CD4-positive, alpha-beta T cell treated with Interleukin-10 for 1 hour (primary cell): ENCODE results near the gene P4HTM.
A peak's percentile ranks its signal among the peaks of the same experiment; 100 is the strongest.

ENCODE experiments used
- DNase-seq: peaks from one replicate; pipeline ENCODE4 v3.0.0-alpha.2; 2020

Gene P4HTM

DNA sequence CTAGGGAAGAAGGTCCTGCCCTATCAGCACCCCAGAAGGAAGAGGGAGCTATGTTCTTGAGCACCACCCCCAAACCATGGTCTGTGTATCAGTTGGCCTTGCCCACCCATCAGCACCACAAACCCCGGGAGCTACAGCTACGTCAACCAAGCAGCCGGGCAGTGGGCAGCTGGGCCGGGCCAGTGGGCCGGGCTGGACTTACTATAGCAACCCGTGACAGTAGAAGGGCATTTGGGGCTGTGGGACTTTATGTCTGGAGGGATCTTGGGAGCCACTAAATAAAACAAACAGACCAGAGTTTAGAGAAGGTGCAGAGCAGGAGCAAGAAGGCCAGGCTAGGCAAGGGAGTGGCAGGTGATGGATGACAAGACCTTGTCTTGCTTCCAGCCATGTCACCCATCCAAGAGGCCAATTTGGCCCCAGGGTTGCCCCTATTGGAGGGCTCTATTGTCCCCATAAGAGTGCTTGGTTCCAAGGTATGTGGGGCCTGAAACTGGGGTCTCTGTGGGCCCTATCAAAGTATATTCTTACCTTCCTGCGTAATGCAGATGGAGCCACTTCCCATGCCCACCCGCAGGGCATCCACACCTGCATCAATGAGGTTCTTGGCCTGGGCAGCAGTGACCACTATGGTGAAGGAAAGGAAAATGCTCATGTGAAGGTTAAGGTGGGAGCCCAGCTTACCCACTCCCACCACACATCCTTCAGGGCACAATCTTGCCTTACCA is 35.9 kb downstream of the P4HTM start:
- no peak for DNase-seq

DNA sequence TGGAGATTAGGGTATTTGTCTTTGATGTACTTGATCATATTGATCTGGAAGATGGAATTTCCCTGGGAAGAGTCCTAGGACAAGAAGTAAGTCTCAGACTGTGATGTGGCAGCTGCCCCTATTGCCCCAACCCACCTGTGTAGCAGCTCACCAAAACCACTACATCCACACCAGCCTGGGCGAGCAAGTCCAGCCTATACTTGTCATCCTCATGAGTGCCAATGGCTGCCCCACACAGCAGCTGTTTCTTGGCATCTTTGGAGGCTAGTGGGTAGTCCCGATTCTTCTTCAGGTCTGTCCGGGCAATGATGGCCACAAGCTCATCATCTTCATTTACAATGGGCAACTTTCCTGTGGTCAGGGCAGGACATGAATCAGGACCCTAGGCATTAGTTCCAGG is 36.5 kb downstream of the P4HTM start:
- no peak for DNase-seq

DNA sequence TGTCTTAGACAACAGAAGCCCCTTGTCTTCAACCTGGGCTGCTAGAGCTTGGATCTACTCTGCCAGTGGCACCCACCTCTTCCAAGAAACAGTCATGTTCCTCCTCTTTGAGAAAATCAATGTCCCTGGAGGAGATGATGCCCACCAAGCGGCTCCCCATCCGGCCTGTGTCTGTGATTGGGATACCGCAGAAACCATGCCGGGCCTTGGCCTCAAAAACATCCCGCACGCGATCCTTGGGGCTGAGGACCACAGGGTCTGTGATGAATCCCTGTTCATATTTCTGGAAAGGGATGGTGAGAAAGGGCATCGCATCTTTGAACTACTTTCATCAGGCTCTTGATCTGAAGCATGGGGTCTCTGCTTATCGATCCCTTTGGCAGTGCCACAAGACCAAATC is 37.6 kb downstream of the P4HTM start:
- no peak for DNase-seq

DNA sequence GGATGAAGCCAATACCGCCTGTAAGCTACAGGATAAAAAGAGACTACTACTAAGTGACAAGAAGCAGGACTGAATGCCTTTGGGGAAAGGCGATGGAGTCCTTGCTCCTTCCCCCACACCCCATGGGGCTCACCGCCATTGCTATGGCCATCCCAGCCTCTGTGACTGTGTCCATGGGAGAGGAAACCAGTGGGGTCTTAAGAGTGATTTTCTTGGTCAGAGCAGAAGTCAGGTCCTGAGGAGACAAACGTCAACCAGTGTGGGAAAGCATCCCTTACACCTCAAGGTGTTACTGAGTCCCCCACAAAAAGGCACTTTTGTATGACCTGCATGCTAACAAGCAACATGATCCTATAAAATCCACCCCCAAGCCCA is 38.2 kb downstream of the P4HTM start:
- DNase-seq = no peak

DNA sequence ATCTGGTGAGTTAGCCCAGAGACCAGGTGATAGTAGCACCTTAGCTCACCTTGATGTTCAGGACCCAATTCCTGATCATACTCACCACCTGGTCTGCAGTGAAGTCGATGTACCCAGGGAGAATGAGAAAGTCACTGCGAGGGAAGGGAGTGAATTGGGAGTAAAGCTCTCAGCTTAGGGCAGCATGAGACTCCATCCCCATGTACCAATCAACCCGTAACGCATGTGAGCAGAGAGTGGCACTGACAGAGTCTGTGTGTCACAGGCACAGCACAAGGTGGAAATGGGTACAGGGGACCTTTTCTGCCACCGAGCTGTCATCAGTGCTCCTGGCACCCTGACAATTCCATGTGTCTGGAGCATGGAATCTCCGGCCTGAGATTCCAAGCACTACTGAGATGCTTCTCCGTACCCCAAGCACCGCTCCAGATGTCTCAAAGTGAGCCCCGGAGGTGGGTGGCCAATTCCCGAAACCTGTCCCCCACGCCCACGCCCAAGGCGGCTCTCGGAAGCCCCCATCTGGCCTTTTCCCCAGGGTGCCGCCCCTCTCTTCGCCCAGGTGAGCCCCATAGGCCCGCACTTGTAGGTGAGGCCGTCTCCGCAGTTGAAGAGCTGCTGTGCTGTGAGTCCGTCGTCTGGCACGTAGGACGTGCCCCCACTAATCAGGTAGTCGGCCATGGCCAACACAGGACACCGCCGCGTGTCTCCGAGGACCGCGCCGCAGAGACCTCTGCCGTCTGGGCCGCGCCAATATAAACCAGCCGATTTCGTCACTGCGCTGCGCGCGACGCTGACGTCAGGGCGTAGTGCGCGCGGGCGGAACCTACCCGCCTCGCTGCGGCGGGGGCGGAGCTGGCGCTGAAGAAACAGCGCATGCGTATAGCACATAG is 38.9 kb downstream of the P4HTM start, which contains the start of gene IMPDH2:
IMPDH2 (minus strand) TSS at position 726 of the 890 bp plus-strand sequence; CDS start at position 678, 48 bp downstream.
- DNase-seq = peak; percentile 96

DNA sequence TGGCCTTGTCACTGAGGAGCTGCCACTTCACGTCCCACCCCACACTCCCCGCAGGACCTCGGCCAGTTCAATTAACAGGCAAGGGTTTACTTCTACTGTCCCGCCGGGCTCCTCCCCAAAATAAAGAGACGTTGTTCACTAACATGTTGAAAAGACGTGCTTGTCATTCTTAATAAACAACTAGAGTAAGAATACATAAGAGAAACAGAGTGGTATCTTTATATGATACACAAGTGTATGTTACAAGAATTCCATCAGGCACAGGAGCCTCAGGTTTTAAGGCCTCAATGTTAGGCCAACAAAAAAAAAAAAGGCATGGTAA is 39.5 kb downstream of the P4HTM start:
- no peak for DNase-seq

DNA sequence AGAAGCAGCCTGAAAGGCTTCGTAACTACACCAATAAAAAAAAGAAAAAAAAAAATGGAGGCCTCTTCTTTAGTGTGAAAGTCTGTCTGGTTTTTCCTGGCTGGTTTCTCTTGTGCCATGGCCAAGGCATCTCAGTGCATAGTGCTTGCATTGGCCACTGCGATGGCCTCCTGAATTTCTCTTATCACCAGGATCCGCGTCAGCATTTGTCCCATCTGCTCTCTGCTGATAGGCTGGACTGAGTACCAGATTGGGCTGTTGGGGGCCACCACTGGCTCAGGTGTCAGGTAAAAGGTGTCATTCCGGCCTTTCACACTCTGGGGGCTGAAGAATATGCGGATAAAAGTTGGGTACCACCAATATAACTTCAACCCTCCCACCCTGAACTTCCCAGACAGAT is 40.3 kb downstream of the P4HTM start:
- DNase-seq = no peak

DNA sequence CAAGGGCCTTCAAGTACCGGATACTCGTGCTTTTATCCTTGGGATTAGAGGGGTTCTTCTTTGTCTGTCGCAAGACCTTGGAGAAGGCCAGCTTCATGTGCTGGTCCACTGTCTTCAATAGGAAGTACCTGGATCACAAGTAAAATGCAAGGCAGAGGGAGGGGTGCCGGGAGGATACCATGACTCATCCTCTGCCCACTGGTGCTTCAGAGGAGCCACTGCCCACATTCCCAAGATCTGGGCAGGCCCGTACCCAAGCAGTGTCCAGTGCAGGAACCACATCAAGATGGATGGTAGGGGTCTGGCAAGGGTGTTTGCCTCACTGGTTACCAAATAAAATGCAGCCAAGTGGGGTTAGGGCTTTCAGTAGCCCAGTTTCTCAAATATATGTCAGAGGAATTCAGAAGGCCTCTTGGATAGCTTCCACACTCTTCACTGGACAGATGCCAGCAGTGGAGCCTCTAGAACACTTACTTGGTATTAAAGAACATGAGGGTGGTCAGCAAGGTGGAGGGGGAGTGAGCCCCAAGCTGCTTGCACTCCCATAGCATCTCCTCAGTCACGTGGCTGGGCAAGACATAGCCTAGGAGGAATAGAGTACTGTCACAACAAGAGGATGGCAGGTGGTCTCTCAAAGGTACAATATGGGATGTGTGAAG is 42.7 kb downstream of the P4HTM start:
- no peak for DNase-seq

DNA sequence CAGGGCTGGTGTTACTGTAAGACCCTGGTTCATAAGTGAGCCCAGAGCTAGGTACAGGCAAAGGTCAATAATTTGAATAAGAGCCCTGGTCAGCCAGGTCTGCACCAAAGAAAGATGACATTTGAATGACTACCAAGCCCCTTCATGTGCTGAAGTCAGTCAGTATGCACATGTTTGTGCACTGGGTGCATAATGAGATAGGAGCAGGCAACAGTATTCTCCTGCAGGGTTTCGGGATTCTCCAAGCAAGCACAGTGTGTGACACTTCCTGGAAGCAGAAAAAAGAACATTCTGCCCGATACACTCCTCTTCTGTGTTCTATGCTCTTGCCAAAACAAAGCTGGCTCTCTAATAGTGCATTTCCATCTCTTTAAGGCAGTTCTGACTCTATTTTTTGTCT is 44.6 kb downstream of the P4HTM start:
- no peak for DNase-seq

DNA sequence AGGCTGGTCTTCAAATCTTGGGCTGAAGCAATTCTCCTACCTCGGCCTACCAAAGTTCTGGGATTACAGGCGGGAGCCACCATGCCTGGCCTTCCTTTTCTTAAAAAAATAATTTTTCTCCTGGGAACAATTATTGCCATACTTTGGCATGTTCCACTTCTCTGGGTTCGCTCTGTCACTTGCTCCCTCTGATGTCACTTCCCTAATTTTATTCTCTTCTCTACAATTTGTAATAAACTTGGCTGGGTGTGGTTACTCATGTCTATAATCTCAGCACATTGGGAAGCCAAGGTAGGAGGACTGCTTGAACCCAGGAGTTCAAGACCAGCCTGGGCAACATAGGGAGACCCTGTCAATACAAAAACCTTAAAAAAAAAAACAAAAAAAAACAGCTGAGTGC is 45.2 kb downstream of the P4HTM start:
- no peak for DNase-seq

DNA sequence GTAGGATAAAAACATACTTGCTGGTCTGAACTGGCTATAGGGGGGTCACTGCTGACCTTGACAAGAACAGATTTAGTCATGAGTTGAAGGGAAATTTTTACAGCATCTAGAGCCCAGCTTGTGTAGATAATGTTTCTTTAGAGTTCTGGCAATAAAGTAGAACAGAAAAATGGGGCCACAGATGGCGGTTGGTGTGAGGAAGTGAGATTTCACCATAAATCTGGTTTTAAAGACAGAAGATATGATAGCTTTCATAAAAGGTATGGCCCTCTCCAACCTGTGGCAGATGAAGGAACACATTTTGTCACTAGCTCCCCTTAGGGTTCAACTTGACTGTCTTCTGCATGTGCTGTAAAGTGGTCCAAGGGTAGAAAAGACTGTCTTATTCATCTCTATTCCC is 63.5 kb downstream of the P4HTM start:
- no peak for DNase-seq

DNA sequence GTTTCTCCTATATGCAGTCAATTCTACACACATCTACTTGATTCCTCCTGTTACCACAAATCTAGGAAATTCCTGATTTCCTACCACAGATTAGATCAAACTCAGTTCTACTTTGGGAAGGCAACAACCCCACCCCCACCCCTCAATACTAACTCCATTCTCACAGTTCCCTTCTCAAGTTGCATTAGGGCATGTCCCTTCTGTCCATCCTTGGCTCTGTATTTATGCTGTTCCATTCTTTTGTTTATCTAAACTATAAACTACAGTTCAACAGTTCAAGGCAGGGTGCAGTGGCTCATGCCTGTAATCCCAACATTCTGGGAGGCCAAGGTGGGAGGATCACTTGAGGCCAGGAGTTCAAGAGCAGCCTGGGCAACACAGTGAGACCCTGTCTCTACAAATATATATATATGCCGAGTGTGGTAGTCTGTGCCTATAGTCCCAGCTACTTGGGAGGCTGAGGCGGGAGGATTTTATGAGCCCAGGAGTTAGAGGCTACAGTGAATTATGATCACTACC is 64.4 kb downstream of the P4HTM start:
- DNase-seq = no peak
